Transverse colon (tissue), 4 donors: ENCODE data around the gene ATXN2L. TPM values are rescaled to one million over a fixed set of nuclear protein-coding genes. Genes with fewer than 3 reads are reported as not detected.

ENCODE experiments used
- DNase-seq: peaks from one replicate; pipeline ENCODE4 v3.0.0-alpha.2; 2019
- H3K27ac ChIP-seq, 4 donors: fragments of 200-600 bp; sonication (generic); 2 replicates each; pipeline ENCODE4 v1.5.1; 2016 to 2018; ENCODE audit warnings: inconsistent platforms in 4 of 4
- H3K27me3 ChIP-seq: fragments of 200-600 bp; sonication (generic); 2 replicates; pipeline ENCODE4 v1.5.1; 2017; ENCODE audit warnings: inconsistent platforms
- H3K36me3 ChIP-seq, 4 donors: fragments of 200-600 bp; sonication (generic); 2 replicates each; pipeline ENCODE4 v1.5.1; 2017 to 2019; ENCODE audit warnings: inconsistent platforms in 4 of 4
- H3K4me1 ChIP-seq, 4 donors: fragments of 200-600 bp; sonication (generic); 2 replicates each; pipeline ENCODE4 v1.5.1; 2017 to 2020; ENCODE audit warnings: inconsistent platforms in 4 of 4
- H3K4me3 ChIP-seq, 4 donors: fragments of 200-600 bp; sonication (generic); 1 replicate in 1 of 4; 2 replicates in 3 of 4; pipeline versions ENCODE4 v1.5.1 to v1.6.1; 2017 to 2019; ENCODE audit warnings: inconsistent platforms in 4 of 4
- H3K9me3 ChIP-seq, 2 donors: fragments of 200-600 bp; sonication (generic); 2 replicates each; pipeline ENCODE4 v1.5.1; 2017 to 2019; ENCODE audit warnings: inconsistent platforms in 2 of 2
- EP300 ChIP-seq: sonication (generic); formaldehyde crosslinking; IDR thresholded peaks from one replicate; pipeline ENCODE4 v1.6.1; 2017; ENCODE audit warnings: antibody characterized with exemption, low read depth
- POLR2A ChIP-seq: fragments of 450-650 bp; IDR thresholded peaks from one replicate; pipeline ENCODE4 v1.6.1; 2016; ENCODE audit warnings: antibody characterized with exemption, mild to moderate bottlenecking, moderate library complexity
- POLR2AphosphoS5 ChIP-seq, 3 donors: sonication (generic); formaldehyde crosslinking; IDR thresholded peaks; one replicate each; pipeline ENCODE4 v1.6.1; 2016; ENCODE audit warnings: antibody characterized with exemption in 3 of 3
- WGBS, 2 donors: methylation state at CpG; one replicate each; pipeline ENCODE4 v1.1.5; 2018; ENCODE audit warnings: low coverage in 1 of 2; 5-methylcytosine and 5-hydroxymethylcytosine counted together
- in situ Hi-C, 4 donors: fragments of 200-750 bp; cut with MboI; loops; one replicate each; pipeline versions ENCODE4 v1.15.0 to v1.15.1; 2017; ENCODE audit warnings: low sequenced_read_pairs in 3 of 4, low pct_ligation_motif_present in 1 of 4, low pct_unique_long_range_greater_than_20kb in 1 of 4
- intact Hi-C: fragments of 100-400 bp; cut with DNase I; formaldehyde crosslinking; loops from one replicate; pipeline ENCODE4 v1.15.1; 2023; ENCODE audit warnings: low total_unique reads
- total RNA-seq, 4 donors: library from RNA; depleted of rRNA; stranded (reverse); fragments of >200 nt; gene quantifications; one replicate each; pipeline ENCODE4 v1.1.0, GENCODE V29; 2016
- TF ChIP-seq, protein P1 (sequence below), 5 experiments: fragments of 200-600 bp in 3 of 5; fragments of 450-650 bp in 2 of 5; sonication (generic) in 3 of 5; IDR thresholded peaks; 1 replicate in 2 of 5; 2 replicates in 3 of 5; pipeline ENCODE4 v1.5.1; 2016 to 2017; ENCODE audit warnings: antibody characterized with exemption in 5 of 5, inconsistent platforms in 3 of 5, mild to moderate bottlenecking in 2 of 5, moderate library complexity in 1 of 5

ATXN2L gene
- total RNA-seq, 4 donors from 2014 or later, result 90.2 to 165 (median 105) TPM

DNA sequence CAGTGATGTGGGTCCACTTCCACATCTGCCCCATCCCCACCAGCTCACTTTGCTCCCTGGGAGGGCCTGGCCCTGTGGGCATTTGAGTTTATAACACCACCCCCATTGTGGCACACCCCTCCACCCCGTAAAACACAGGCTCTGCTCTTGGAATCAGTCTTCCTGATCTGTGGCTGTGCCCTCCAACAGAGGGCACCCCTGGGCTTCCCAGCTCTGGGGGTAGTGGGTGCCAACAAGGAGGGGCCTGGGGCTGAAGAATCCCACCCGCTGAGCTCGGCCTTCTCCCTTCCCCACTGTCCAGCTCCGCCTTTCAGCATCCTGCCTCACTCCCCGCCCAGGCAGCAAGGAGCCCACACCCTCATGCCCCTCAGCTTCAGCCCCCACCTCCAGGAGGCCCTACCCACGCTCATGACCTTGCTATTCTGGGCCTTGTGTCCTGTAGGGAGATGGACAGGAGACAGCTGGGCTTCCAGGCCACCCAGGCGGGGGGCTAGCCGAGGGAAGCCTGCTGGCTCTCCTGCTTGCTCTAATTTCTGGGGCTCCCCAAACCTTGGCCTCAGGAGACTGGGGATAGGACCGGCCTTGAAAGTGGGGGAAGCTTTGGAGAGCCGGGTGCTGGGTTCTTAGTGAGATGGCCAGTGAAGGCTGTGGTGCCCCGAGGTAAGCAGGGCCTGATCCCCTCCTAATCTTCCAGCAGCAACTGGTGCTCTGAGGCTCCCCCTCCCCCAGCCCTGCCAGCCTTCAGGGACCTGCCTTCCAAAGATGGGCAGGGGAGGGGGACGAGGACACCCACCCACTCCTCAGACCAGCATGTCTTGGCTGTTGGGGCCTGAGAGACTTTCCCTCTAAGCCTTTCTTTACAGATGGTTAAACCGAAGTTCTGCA, 52.6 kb downstream of the ATXN2L start:
- intact Hi-C loops, result no loop called here
- no peak overlapping the region for H3K4me3 ChIP-seq
- no peak for TF ChIP-seq POLR2AphosphoS5 (IDR thresholded peaks at IDR 0.05)
- no peak for TF ChIP-seq EP300
- TF ChIP-seq, protein P1, sequence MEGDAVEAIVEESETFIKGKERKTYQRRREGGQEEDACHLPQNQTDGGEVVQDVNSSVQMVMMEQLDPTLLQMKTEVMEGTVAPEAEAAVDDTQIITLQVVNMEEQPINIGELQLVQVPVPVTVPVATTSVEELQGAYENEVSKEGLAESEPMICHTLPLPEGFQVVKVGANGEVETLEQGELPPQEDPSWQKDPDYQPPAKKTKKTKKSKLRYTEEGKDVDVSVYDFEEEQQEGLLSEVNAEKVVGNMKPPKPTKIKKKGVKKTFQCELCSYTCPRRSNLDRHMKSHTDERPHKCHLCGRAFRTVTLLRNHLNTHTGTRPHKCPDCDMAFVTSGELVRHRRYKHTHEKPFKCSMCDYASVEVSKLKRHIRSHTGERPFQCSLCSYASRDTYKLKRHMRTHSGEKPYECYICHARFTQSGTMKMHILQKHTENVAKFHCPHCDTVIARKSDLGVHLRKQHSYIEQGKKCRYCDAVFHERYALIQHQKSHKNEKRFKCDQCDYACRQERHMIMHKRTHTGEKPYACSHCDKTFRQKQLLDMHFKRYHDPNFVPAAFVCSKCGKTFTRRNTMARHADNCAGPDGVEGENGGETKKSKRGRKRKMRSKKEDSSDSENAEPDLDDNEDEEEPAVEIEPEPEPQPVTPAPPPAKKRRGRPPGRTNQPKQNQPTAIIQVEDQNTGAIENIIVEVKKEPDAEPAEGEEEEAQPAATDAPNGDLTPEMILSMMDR (IDR thresholded peaks at IDR 0.05), result no peak
- no peak for TF ChIP-seq POLR2A
- no peaks in the 10 kb centered on the region for H3K9me3 ChIP-seq
- WGBS, 2 donors, result 65% methylated on average over 13 of the region's 13 CpGs; no CpG with 5 or more reads in 1 of the 2 donors
- no peaks in the 10 kb centered on the region for H3K27me3 ChIP-seq
- H3K4me1 ChIP-seq, result peaks cover 5 to 14% (median 12%) of the 10 kb centered on the region in 4 donors
- no peak overlapping the region for H3K27ac ChIP-seq
- peaks cover 0 to 9% (median 0%) of the 10 kb centered on the region in 4 donors for H3K36me3 ChIP-seq
- in situ Hi-C loops, result no loop called here
- no peak for DNase-seq

DNA sequence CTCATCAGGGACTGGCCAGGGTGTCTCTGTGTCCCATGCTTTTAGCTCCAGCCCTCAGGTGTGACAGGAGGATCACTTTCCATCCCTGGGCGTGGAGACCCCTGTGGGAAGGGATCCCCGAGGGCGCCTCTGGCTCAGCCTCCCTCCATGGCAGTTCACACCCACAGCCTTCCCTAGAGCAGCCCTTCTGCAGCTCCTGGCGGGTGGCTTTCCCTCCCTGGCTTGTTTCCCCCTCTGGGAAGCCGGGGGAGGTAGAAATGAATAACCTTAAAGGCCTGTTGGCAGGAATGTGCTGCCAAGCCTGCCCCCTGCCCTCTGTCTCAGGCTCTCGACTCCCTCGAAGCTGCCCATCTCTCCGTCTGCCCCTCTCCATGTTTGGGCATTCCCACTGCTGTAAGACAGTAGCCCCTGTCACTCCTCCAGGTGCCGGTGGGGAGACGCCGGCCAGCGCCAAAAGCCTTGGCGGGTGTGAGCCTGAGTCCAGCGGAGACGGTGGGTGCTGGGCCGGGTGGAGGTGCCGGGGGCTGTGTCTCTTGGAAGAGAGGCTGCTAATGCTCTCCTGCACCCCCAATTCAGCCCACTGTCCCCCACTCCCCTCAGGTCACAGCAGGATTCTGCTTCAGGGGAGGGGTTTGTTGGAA, 53.3 kb downstream of the ATXN2L start:
- in situ Hi-C loops (no loop called here), intact Hi-C loops (no loop called here)
- peaks cover 0 to 3% (median 0%) of the 10 kb centered on the region in 4 donors for H3K36me3 ChIP-seq

DNA sequence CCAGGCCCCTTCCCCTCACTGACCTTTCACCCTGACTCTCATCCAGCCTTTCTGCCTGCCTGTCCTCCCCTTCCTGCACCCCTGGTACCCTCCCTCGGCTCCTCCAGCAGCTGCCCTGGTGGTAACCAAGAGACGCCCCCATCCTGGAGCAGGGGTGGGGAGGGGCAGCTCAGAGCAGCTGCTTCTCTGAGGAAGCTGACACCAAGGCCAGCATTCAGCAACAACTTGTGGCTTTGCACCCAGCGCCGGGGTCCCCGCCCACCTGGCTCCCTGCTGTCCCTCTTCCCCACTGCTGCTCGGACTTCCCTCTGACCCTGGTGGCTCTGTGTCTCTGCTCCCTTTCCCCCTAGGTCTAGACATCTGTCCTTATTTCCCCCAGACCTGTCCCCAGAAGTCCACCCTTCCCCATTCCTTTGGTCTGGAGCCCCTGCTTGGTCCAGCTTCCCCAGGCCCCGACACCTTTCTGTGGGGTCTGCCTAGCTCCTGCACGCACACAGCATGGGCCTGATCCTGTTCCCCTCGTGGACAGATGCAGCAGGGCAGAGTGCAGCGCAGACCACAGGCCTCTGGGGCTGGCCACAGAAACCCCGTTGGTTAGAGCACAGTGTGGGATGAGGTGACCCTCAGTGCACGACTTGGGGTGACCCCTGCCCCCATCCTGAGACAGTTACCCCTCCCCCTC, 54.3 kb downstream of the ATXN2L start:
- no peak for DNase-seq
- H3K27ac ChIP-seq, result no peak overlapping the region
- no peaks in the 10 kb centered on the region for H3K9me3 ChIP-seq
- WGBS, 2 donors, result 53 to 100% methylated on average over 1 to 11 of the region's 12 CpGs
- in situ Hi-C loops (no loop called here), intact Hi-C loops (no loop called here)
- no peaks in the 10 kb centered on the region for H3K27me3 ChIP-seq
- no peaks in the 10 kb centered on the region for H3K36me3 ChIP-seq
- H3K4me1 ChIP-seq, result peaks cover 5 to 17% (median 13%) of the 10 kb centered on the region in 4 donors
- H3K4me3 ChIP-seq, result no peak overlapping the region
- no peak for TF ChIP-seq POLR2AphosphoS5 (IDR thresholded peaks at IDR 0.05)
- TF ChIP-seq POLR2A, result no peak
- TF ChIP-seq, protein P1 (IDR thresholded peaks at IDR 0.05), result no peak

More for the DNA sequence above, 53.3 kb downstream of the ATXN2L start:
- H3K4me3 ChIP-seq, result no peak overlapping the region
- no peaks in the 10 kb centered on the region for H3K9me3 ChIP-seq
- H3K27ac ChIP-seq, result no peak overlapping the region
- 72% methylated on average over 17 of the region's 17 CpGs; no CpG with 5 or more reads in 1 of the 2 donors for WGBS, 2 donors
- TF ChIP-seq POLR2AphosphoS5 (IDR thresholded peaks at IDR 0.05) (no peak), POLR2A (no peak), EP300 (no peak)
- TF ChIP-seq, protein P1 (IDR thresholded peaks at IDR 0.05), result no peak
- no peaks in the 10 kb centered on the region for H3K27me3 ChIP-seq
- no peak for DNase-seq
- H3K4me1 ChIP-seq, result peaks cover 5 to 17% (median 13%) of the 10 kb centered on the region in 4 donors

DNA sequence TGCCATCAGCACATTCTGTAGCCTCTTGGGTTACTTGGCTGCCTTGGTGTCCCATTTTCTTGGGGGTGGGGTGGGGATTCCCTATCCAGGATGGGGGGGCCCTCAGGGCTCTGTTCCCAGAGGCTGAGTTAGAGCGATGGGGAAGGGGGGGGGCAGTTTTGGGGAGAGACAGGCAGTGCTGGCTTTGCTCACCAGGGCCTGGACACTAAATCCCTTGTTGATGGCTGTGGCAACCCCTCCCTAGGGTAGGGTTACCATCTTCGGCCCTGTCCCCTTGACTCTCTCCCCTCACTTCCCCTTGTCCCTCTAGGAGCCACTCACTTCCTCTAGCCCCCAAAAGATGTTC, 54.8 kb downstream of the ATXN2L start:
- H3K27me3 ChIP-seq, result peaks cover 3% of the 10 kb centered on the region
- DNase-seq, result no peak
- H3K36me3 ChIP-seq, result no peaks in the 10 kb centered on the region
- WGBS, 2 donors, result 73% methylated on average over 2 of the region's 2 CpGs; no CpG with 5 or more reads in 1 of the 2 donors
- in situ Hi-C loops (no loop called here), intact Hi-C loops (no loop called here)
- H3K9me3 ChIP-seq, result no peaks in the 10 kb centered on the region
- H3K27ac ChIP-seq, result no peak overlapping the region
- H3K4me3 ChIP-seq, result no peak overlapping the region
- H3K4me1 ChIP-seq, result peaks cover 5 to 17% (median 13%) of the 10 kb centered on the region in 4 donors
- TF ChIP-seq EP300 (no peak), POLR2AphosphoS5 (IDR thresholded peaks at IDR 0.05) (no peak), POLR2A (no peak)
- TF ChIP-seq, protein P1 (IDR thresholded peaks at IDR 0.05), result no peak
